GM18868 (cell line): ENCODE results near the gene C1orf53.

Source experiments
- ATAC-seq: cut with Tn5 transposase; IDR thresholded peaks from one replicate; pipeline ENCODE4 v1.9.1; 2021; ENCODE audit warnings: mild to moderate bottlenecking, moderate library complexity; ENCODE audit not compliant: unreplicated experiment

The C1orf53 gene

GRCh38 chr1:197954718-197955418 lies 52.4 kb downstream of the C1orf53 start:
- no peak for ATAC-seq

- no peak for ATAC-seq
Observed at GRCh38 chr1:197955486-197956394, 53.3 kb downstream of the C1orf53 start.
